Activated CD4-positive, alpha-beta T cell treated with anti-CD3 and anti-CD28 coated beads for 4 hours (primary cell): ENCODE results near the gene RCL1.

Experiments
- DNase-seq, 2 donors: peaks; one replicate each; pipeline ENCODE4 v3.0.0-alpha.2; 2020

The RCL1 gene

GRCh38 chr9:4814913-4815312 lies 22.2 kb downstream of the RCL1 start:
- DNase-seq = no peak

- DNase-seq = no peak
Observed at GRCh38 chr9:4815381-4815956, 22.7 kb downstream of the RCL1 start.

DNA sequence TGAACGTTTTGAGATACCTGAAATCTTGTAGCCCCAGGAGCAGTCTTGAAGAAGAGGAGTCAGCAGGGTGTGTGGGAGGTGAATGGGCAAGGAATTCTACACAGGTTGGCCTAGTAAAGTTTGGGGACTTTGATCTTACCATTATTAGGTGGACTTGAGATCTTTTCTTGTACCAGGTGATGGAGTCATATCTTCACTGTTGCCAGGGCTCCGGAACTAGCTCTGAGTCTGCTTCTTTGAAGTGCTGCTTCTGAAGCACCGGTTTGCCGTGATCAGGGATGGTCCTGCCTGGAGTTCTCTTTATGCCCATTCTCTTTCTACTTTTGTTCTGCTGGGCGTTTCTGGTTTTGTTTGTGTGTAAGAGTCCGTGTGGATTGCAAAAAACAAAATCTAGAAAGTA lies 27.4 kb downstream of the RCL1 start:
- no peak for DNase-seq

- DNase-seq = no peak
Observed at GRCh38 chr9:4821133-4821532, 28.4 kb downstream of the RCL1 start.

- DNase-seq = no peak
Observed at GRCh38 chr9:4822057-4822456, 29.3 kb downstream of the RCL1 start.

- no peak for DNase-seq
Observed at GRCh38 chr9:4826417-4827166, 33.8 kb downstream of the RCL1 start.

GRCh38 chr9:4827224-4827623 lies 34.5 kb downstream of the RCL1 start:
- no peak for DNase-seq

- no peak for DNase-seq
Observed at GRCh38 chr9:4828761-4829160, 36.0 kb downstream of the RCL1 start.

GRCh38 chr9:4829969-4830368 lies 37.2 kb downstream of the RCL1 start:
- DNase-seq = no peak

DNA sequence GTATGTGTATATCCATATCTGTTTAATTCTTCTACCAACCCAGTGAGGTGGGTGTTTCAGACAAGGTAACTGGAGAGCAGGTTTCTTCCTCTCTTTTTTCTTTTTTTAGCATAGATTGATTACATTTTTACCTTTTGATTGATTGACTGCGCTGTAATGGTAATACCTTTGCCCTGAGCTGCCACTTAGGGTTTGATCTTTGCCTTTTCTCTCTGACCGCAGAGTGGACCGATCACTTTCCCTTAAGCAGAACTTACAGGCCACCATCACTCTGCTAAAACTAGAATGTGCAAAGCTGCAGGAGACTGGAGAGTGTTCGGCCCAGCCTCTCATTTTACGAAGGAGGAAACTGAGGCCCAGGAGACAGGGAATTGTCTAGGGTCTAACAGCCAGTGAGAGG lies 38.0 kb downstream of the RCL1 start:
- no peak for DNase-seq

GRCh38 chr9:4831119-4831518 lies 38.4 kb downstream of the RCL1 start:
- DNase-seq = no peak

GRCh38 chr9:4831944-4832343 lies 39.2 kb downstream of the RCL1 start:
- no peak for DNase-seq

GRCh38 chr9:4832786-4833579 lies 40.2 kb downstream of the RCL1 start:
- DNase-seq = peak in 1 of 2 donors; percentile 29

GRCh38 chr9:4833781-4834560 lies 41.2 kb downstream of the RCL1 start:
- DNase-seq = no peak

GRCh38 chr9:4836676-4837075 lies 43.9 kb downstream of the RCL1 start:
- no peak for DNase-seq

- DNase-seq = no peak
Observed at GRCh38 chr9:4837261-4838188, 44.8 kb downstream of the RCL1 start.

GRCh38 chr9:4838189-4838546 lies 45.4 kb downstream of the RCL1 start:
- DNase-seq = no peak

DNA sequence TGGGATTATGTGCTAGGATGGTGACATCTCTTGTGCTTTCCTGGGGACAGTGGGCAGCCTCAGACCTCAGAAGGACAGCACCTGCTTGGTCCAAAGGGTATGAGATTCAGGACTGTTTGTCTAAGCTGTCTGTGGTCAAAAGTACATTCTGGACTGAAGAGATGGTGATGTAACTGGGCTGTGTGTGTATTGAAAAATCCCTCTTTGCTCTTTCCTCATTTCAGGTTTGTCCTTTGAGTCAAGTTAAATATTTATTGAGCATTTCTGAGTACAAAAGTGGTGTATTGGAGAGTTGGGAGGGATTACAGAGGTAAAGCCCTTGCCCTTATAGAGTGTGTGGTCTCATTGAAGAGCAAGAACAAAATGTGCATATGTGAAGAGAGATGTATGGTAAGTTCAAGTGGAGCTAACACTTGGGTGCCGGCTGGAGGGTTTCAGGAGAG lies 46.7 kb downstream of the RCL1 start:
- no peak for DNase-seq

DNA sequence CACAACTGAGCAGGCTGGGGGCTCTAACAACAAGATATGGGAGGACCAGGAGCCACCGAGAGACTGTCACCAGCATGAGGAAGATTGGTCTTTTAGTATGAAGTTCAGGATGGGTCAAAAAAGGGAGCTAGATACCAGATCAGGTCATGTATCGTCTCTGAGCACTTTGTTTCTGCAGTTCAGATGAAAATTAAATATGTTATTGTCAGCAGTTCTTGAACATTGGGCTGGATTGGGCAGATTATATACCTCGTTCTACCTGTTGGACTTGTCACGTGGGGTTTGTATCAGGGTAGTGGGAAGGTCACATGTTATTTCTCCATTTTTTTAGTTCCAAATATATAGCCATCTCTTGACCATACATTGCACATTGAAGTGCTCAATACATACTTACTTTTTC lies 47.3 kb downstream of the RCL1 start:
- DNase-seq = no peak

DNA sequence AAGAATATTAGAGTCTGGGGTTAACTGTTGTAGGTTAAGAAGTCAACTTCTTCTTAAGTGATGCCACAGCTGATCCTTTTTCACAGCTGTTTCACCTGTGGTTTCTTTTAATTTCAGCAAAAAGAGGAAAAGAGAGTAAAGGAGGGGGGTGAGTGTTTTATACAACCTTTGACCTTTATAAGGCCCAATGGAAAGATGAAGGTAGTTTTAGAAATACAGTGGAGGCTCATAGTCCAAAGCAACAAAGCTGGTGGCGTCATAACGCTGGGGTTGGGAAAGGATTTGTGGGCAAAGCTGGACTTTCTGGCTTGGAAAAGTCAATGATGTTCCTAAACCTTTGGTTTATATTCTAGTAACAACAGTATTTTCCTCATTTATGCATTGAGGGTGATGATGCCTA lies 49.5 kb downstream of the RCL1 start:
- no peak for DNase-seq

DNA sequence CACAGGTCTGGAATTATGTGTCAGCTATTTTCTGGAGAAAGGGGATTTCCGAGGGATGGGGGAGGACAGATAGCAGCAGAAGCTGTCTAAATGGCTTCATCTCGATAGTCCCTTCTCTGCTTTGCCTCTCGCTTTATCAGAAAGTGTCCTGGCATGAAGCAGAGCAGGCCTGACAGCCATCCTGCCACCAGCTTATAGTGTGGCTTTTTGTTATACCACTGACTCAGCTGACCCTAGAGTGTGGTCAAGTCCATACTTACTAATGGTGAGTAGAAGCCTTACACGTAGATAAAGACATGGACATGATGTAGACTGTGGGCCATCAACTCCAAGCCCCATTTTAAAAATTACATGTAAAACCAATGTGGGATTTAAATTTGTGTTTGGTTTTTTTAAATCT lies 50.0 kb downstream of the RCL1 start:
- no peak for DNase-seq
